CD14-positive monocyte (primary cell): ENCODE results near the gene DNAH11. TPM values are rescaled to one million over a fixed set of nuclear protein-coding genes. Genes with fewer than 3 reads are reported as not detected.

Source experiments
- DNase-seq, 3 donors: peaks; one replicate each; pipeline ENCODE4 v3.0.0-alpha.2; 2011 to 2022
- H2AFZ ChIP-seq: 2 replicates; pipeline ENCODE4 v1.6.0; 2012; ENCODE audit warnings: mild to moderate bottlenecking, low read depth, low read length, inconsistent platforms; ENCODE audit not compliant: insufficient read depth, poor library complexity, severe bottlenecking
- H3K27ac ChIP-seq, 2 donors: 1 replicate in 1 of 2; 2 replicates in 1 of 2; pipeline ENCODE4 v1.5.1; 2012 to 2013; ENCODE audit warnings: low read length in 2 of 2, control low read depth in 1 of 2, inconsistent platforms in 1 of 2, low read depth in 1 of 2, mild to moderate bottlenecking in 1 of 2
- H3K27me3 ChIP-seq, 2 donors: one replicate each; pipeline versions ENCODE4 v1.6.0 to v1.6.1; 2011 to 2013; ENCODE audit warnings: low read length in 2 of 2; ENCODE audit not compliant: control insufficient read depth in 2 of 2, insufficient read depth in 2 of 2
- H3K36me3 ChIP-seq, 2 donors: replicated peaks in 1 of 2; 1 replicate in 1 of 2; 2 replicates in 1 of 2; pipeline versions ENCODE4 v1.5.1 to v1.6.1; 2012 to 2013; ENCODE audit warnings: low read length in 2 of 2, control low read depth in 1 of 2, inconsistent platforms in 1 of 2, mild to moderate bottlenecking in 1 of 2; ENCODE audit not compliant: insufficient read depth in 2 of 2, control insufficient read depth in 1 of 2
- H3K4me1 ChIP-seq, 2 donors: 1 replicate in 1 of 2; 2 replicates in 1 of 2; pipeline versions ENCODE4 v1.5.1 to v1.6.1; 2012 to 2013; ENCODE audit warnings: low read length in 2 of 2, control low read depth in 1 of 2, inconsistent platforms in 1 of 2, mild to moderate bottlenecking in 1 of 2, moderate library complexity in 1 of 2; ENCODE audit not compliant: insufficient read depth in 2 of 2, control insufficient read depth in 1 of 2
- H3K4me2 ChIP-seq: replicated peaks from 2 replicates; pipeline ENCODE3; 2012; ENCODE audit warnings: low read length, moderate library complexity, mild to moderate bottlenecking; ENCODE audit not compliant: poor library complexity, severe bottlenecking; ENCODE audit errors: extremely low read depth
- H3K4me3 ChIP-seq, 3 experiments: fragments of 200-600 bp in 1 of 3; sonication (generic) in 1 of 3; replicated peaks in 1 of 3; 1 replicate in 2 of 3; 2 replicates in 1 of 3; pipeline ENCODE4 v1.5.1; 2011 to 2013; ENCODE audit warnings: low read length in 3 of 3, mild to moderate bottlenecking in 3 of 3, control low read depth in 2 of 3, low read depth in 2 of 3, inconsistent platforms in 1 of 3, moderate library complexity in 1 of 3
- H3K79me2 ChIP-seq: 2 replicates; pipeline ENCODE4 v1.6.0; 2012; ENCODE audit warnings: mild to moderate bottlenecking, control low read depth, inconsistent platforms, low read length, moderate library complexity; ENCODE audit not compliant: insufficient read depth
- H3K9ac ChIP-seq: 2 replicates; pipeline ENCODE4 v1.6.0; 2017; ENCODE audit warnings: low read length, mild to moderate bottlenecking; ENCODE audit not compliant: insufficient read depth, poor library complexity, severe bottlenecking
- H3K9me3 ChIP-seq, 2 donors: replicated peaks in 1 of 2; 1 replicate in 1 of 2; 2 replicates in 1 of 2; pipeline versions ENCODE4 v1.5.1 to v1.6.1; 2012 to 2013; ENCODE audit warnings: low read length in 2 of 2, control low read depth in 1 of 2; ENCODE audit not compliant: control insufficient read depth in 1 of 2, insufficient read depth in 1 of 2
- H4K20me1 ChIP-seq: 2 replicates; pipeline ENCODE4 v1.6.0; 2012; ENCODE audit warnings: mild to moderate bottlenecking, low read length, control low read depth, moderate library complexity; ENCODE audit not compliant: insufficient read depth
- H3K27ac Mint-ChIP-seq, 7 donors: one replicate each; pipeline ENCODE4 v1.8.0; 2020; ENCODE audit warnings: mild to moderate bottlenecking in 7 of 7, mixed read lengths in 7 of 7, moderate library complexity in 6 of 7, inconsistent platforms in 2 of 7
- H3K27me3 Mint-ChIP-seq, 3 donors: one replicate each; pipeline ENCODE4 v1.8.0; 2021 to 2022; ENCODE audit warnings: low read depth in 3 of 3, mild to moderate bottlenecking in 3 of 3, mixed read lengths in 3 of 3, moderate library complexity in 3 of 3, inconsistent platforms in 1 of 3
- H3K36me3 Mint-ChIP-seq, 2 donors: one replicate each; pipeline ENCODE4 v1.8.0; 2020; ENCODE audit warnings: mixed read lengths in 2 of 2, inconsistent platforms in 1 of 2, mild to moderate bottlenecking in 1 of 2
- H3K4me1 Mint-ChIP-seq: one replicate; pipeline ENCODE4 v1.8.0; 2020; ENCODE audit warnings: mild to moderate bottlenecking, mixed read lengths
- H3K4me3 Mint-ChIP-seq, 2 donors: one replicate each; pipeline ENCODE4 v1.8.0; 2020; ENCODE audit warnings: mild to moderate bottlenecking in 2 of 2, mixed read lengths in 2 of 2, moderate library complexity in 1 of 2
- H3K9me3 Mint-ChIP-seq, 7 donors: one replicate each; pipeline ENCODE4 v1.8.0; 2020 to 2022; ENCODE audit warnings: mixed read lengths in 7 of 7, mild to moderate bottlenecking in 6 of 7, moderate library complexity in 6 of 7, inconsistent platforms in 2 of 7
- WGBS: methylation state at CpG from one replicate; pipeline ENCODE4 v1.1.5; 2013; ENCODE audit warnings: missing lambda C conversion rate; ENCODE audit not compliant: insufficient coverage; 5-methylcytosine and 5-hydroxymethylcytosine counted together
- intact Hi-C, 2 donors: fragments of 100-400 bp; cut with micrococcal nuclease; formaldehyde crosslinking; loops; one replicate each; pipeline versions ENCODE4 v1.15.0 to v1.15.1; 2023
- polyA plus RNA-seq, 3 donors: library from polyadenylated mRNA; depleted of rRNA in 1 of 3; unstranded in 2 of 3; stranded (reverse) in 1 of 3; fragments of 300-500 nt in 2 of 3; fragments of >200 nt in 1 of 3; fragmentation: Illumina TruSeq in 2 of 3; gene quantifications; 1 replicate in 2 of 3; 2 replicates in 1 of 3; pipeline ENCODE4 v1.2.3, GENCODE V29; 2012 to 2021
- TF ChIP-seq, protein P1 (sequence below): fragments of 200-600 bp; IDR thresholded peaks from one replicate; pipeline ENCODE4 v1.8.0; 2022; ENCODE audit warnings: antibody characterized with exemption, mild to moderate bottlenecking

Gene DNAH11
- polyA plus RNA-seq, 3 donors, result not detected

DNA sequence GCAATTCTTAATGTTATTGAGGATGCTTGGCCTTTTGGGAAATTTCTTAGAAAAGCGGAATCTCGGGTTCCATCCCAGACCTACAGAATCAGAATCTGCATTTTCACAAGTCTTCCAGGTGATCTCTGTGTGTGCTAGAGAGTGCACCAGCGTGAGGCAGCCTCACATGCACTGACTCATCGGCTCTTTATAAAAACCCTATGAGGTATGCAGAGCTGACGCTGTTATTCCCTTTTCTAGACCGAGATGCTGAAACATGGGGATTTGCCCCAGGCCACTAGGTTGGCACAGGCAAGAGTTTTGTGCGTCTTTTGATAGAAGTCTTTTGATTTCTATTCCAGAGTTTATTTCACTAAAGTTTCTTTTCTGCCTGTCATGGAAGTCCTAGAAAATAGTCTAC is 341.7 kb downstream of the DNAH11 start:
- H3K27me3 ChIP-seq, result no peaks in the 10 kb centered on the region

GRCh38 chr7:21886396-21886795 is 343.6 kb downstream of the DNAH11 start:
- WGBS, result 70% methylated on average over 1 of the region's 4 CpGs
- no peaks in the 10 kb centered on the region for H3K27me3 ChIP-seq
- H3K27ac ChIP-seq, result no peak overlapping the region
- DNase-seq, result no peak
- H3K4me3 ChIP-seq, result no peak overlapping the region
- no peak overlapping the region for H3K27ac Mint-ChIP-seq
- no peaks in the 10 kb centered on the region for H3K4me1 ChIP-seq
- H2AFZ ChIP-seq, result no peak overlapping the region
- no peak overlapping the region for H3K4me3 Mint-ChIP-seq
- H3K36me3 ChIP-seq, result no peaks in the 10 kb centered on the region
- H3K27me3 Mint-ChIP-seq, result peaks cover 0 to 2% (median 0%) of the 10 kb centered on the region in 3 donors
- no peaks in the 10 kb centered on the region for H3K79me2 ChIP-seq
- H3K9me3 ChIP-seq, result no peaks in the 10 kb centered on the region
- H4K20me1 ChIP-seq, result no peaks in the 10 kb centered on the region
- H3K4me2 ChIP-seq, result no peak overlapping the region
- no peaks in the 10 kb centered on the region for H3K4me1 Mint-ChIP-seq
- H3K9ac ChIP-seq, result no peak overlapping the region
- H3K9me3 Mint-ChIP-seq, result no peaks in the 10 kb centered on the region
- intact Hi-C loops, result no loop called here
- TF ChIP-seq, protein P1, sequence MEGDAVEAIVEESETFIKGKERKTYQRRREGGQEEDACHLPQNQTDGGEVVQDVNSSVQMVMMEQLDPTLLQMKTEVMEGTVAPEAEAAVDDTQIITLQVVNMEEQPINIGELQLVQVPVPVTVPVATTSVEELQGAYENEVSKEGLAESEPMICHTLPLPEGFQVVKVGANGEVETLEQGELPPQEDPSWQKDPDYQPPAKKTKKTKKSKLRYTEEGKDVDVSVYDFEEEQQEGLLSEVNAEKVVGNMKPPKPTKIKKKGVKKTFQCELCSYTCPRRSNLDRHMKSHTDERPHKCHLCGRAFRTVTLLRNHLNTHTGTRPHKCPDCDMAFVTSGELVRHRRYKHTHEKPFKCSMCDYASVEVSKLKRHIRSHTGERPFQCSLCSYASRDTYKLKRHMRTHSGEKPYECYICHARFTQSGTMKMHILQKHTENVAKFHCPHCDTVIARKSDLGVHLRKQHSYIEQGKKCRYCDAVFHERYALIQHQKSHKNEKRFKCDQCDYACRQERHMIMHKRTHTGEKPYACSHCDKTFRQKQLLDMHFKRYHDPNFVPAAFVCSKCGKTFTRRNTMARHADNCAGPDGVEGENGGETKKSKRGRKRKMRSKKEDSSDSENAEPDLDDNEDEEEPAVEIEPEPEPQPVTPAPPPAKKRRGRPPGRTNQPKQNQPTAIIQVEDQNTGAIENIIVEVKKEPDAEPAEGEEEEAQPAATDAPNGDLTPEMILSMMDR, result no peak
- H3K36me3 Mint-ChIP-seq, result no peaks in the 10 kb centered on the region

More for the DNA sequence above, 341.7 kb downstream of the DNAH11 start:
- TF ChIP-seq, protein P1, result no peak
- Histone ChIP-seq H4K20me1 (no peaks in the 10 kb centered on the region), H3K4me3 (no peak overlapping the region), H3K4me2 (no peak overlapping the region), H3K9me3 (no peaks in the 10 kb centered on the region), H3K36me3 (no peaks in the 10 kb centered on the region), H2AFZ (no peak overlapping the region), H3K27ac (no peak overlapping the region), H3K9ac (no peak overlapping the region), H3K4me1 (no peaks in the 10 kb centered on the region), H3K79me2 (no peaks in the 10 kb centered on the region)
- H3K27ac Mint-ChIP-seq, result no peak overlapping the region
- WGBS, result 93% methylated on average over 3 of the region's 7 CpGs
- H3K4me3 Mint-ChIP-seq, result no peak overlapping the region
- H3K9me3 Mint-ChIP-seq, result no peaks in the 10 kb centered on the region
- DNase-seq, result no peak
- H3K27me3 Mint-ChIP-seq, result peaks cover 0 to 2% (median 0%) of the 10 kb centered on the region in 3 donors
- intact Hi-C loops, result no loop called here
- no peaks in the 10 kb centered on the region for H3K36me3 Mint-ChIP-seq
- no peaks in the 10 kb centered on the region for H3K4me1 Mint-ChIP-seq
